ENCODE measurements around the gene FOCAD.

The FOCAD gene

DNA sequence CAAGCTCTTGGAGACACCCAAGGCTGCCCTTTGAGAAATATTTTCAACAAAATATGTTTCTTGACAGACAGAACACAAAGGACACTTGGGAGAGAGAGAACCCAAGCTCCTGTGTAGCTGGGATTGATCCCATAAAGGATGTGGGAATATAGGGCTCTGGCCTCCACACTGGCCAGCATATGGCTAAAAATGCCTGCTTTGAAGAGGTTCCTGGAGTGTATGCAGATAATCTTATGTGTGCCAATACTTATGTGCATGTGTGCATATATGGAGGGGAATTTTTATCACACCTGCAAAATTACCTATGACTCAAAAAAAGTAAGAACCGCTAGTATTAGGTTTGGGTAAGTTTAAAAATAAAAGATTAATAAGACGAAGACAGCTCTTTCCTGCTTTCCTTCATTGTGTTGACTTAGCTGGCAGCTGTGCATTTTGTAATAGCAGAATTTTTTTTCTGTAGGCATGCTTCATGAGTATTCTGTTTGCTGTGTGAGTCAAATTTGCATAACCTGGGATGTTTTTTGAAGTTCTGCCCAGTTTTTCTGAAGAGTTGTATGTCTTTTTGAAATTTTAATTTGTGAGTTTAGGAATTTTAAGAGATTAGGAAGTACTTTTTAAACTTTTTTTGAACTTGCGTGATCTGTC lies 304.7 kb downstream of the FOCAD start:
- DNase-seq = no peak
- no peaks in the 10 kb centered on the region for H3K9me2 ChIP-seq (replicated peaks; ENCODE audit: insufficient read depth, low read length)

DNA sequence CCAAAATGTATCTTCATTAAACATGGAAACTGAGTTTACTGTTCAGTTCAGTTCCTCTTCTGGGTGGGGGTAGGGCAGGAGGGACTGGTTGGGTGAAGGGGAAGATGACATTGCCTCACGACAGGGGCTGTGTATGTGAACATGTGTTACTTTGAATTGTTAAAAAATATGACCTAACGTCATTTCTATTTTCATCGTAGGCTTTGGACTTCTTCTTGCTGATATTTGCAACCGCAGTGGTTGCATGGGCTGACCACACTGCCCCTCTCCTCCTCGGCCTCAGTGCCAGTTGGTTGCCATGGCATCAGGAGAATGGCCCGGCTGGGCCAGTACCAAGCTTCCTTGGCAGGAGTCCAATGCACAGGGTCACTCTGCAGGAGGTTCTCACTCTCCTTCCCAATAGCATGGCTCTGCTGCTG lies 305.9 kb downstream of the FOCAD start:
- H3K27ac ChIP-seq (ENCODE audit: low read length) = no peak overlapping the region
- H3K4me2 ChIP-seq (ENCODE audit: low read depth, low read length) = no peak overlapping the region
- H2AFZ ChIP-seq (ENCODE audit: low read length) = no peak overlapping the region
- H3K36me3 ChIP-seq (replicated peaks; ENCODE audit: insufficient read depth, low read length) = no peaks in the 10 kb centered on the region
- TF ChIP-seq EZH2phosphoT487 (IDR thresholded peaks at IDR 0.05; ENCODE audit: low read length) = no peak
- no peak for TF ChIP-seq CTCF (IDR thresholded peaks at IDR 0.05; ENCODE audit: low read length)
- no peaks in the 10 kb centered on the region for H4K20me1 ChIP-seq (ENCODE audit: insufficient read depth, low read length)
- DNase-seq = no peak
- H3K79me2 ChIP-seq (ENCODE audit: low read length) = no peaks in the 10 kb centered on the region
- no peaks in the 10 kb centered on the region for H3K4me1 ChIP-seq (ENCODE audit: low read length)
- no peaks in the 10 kb centered on the region for H3K9me3 ChIP-seq (replicated peaks; ENCODE audit: insufficient read depth, low read length)
- H3K27me3 ChIP-seq (replicated peaks; ENCODE audit: insufficient read depth, low read length) = no peaks in the 10 kb centered on the region
- no peak overlapping the region for H3K9ac ChIP-seq (ENCODE audit: low read length)
- H3K4me3 ChIP-seq (ENCODE audit: low read length) = no peak overlapping the region
- no peaks in the 10 kb centered on the region for H3K9me2 ChIP-seq (replicated peaks; ENCODE audit: insufficient read depth, low read length)
- H3F3A ChIP-seq (ENCODE audit: insufficient read depth, low read length) = no peaks in the 10 kb centered on the region

More for the DNA sequence above, 304.7 kb downstream of the FOCAD start:
- TF ChIP-seq CTCF (IDR thresholded peaks at IDR 0.05; ENCODE audit: low read length) = no peak
- no peak for TF ChIP-seq EZH2 (optimal IDR thresholded peaks at IDR 0.05; ENCODE audit: low read depth, low read length)
- no peak for TF ChIP-seq EZH2phosphoT487 (IDR thresholded peaks at IDR 0.05; ENCODE audit: low read length)
- Histone ChIP-seq H3K9ac (ENCODE audit: low read length) (no peak overlapping the region), H3K36me3 (replicated peaks; ENCODE audit: insufficient read depth, low read length) (no peaks in the 10 kb centered on the region), H3K27me3 (replicated peaks; ENCODE audit: insufficient read depth, low read length) (no peaks in the 10 kb centered on the region), H3K9me3 (replicated peaks; ENCODE audit: insufficient read depth, low read length) (no peaks in the 10 kb centered on the region), H3F3A (ENCODE audit: insufficient read depth, low read length) (no peaks in the 10 kb centered on the region), H3K4me1 (ENCODE audit: low read length) (no peaks in the 10 kb centered on the region), H2AFZ (ENCODE audit: low read length) (no peak overlapping the region), H3K79me2 (ENCODE audit: low read length) (no peaks in the 10 kb centered on the region), H3K27ac (ENCODE audit: low read length) (no peak overlapping the region), H4K20me1 (ENCODE audit: insufficient read depth, low read length) (no peaks in the 10 kb centered on the region), H3K4me2 (ENCODE audit: low read depth, low read length) (no peak overlapping the region), H3K4me3 (ENCODE audit: low read length) (no peak overlapping the region)

- Histone ChIP-seq H4K20me1 (ENCODE audit: insufficient read depth, low read length) (no peaks in the 10 kb centered on the region), H3K4me3 (ENCODE audit: low read length) (no peak overlapping the region), H3K36me3 (replicated peaks; ENCODE audit: insufficient read depth, low read length) (no peaks in the 10 kb centered on the region), H3K4me1 (ENCODE audit: low read length) (peaks cover 7% of the 10 kb centered on the region), H3K4me2 (ENCODE audit: low read depth, low read length) (no peak overlapping the region), H3F3A (ENCODE audit: insufficient read depth, low read length) (no peaks in the 10 kb centered on the region), H3K27me3 (replicated peaks; ENCODE audit: insufficient read depth, low read length) (no peaks in the 10 kb centered on the region), H3K9me2 (replicated peaks; ENCODE audit: insufficient read depth, low read length) (no peaks in the 10 kb centered on the region), H2AFZ (ENCODE audit: low read length) (no peak overlapping the region), H3K27ac (ENCODE audit: low read length) (no peak overlapping the region), H3K9ac (ENCODE audit: low read length) (no peak overlapping the region), H3K9me3 (replicated peaks; ENCODE audit: insufficient read depth, low read length) (no peaks in the 10 kb centered on the region), H3K79me2 (ENCODE audit: low read length) (no peaks in the 10 kb centered on the region)
- TF ChIP-seq EZH2phosphoT487 (IDR thresholded peaks at IDR 0.05; ENCODE audit: low read length) = no peak
- TF ChIP-seq EZH2 (optimal IDR thresholded peaks at IDR 0.05; ENCODE audit: low read depth, low read length) = no peak
- TF ChIP-seq CTCF (IDR thresholded peaks at IDR 0.05; ENCODE audit: low read length) = no peak
- DNase-seq = no peak
Observed at GRCh38 chr9:20990867-20991266, 306.8 kb downstream of the FOCAD start.
